Measurements from ENCODE around the gene CXCR2. TPM values are rescaled to one million over a fixed set of nuclear protein-coding genes. Genes with fewer than 3 reads are reported as not detected.

Gene CXCR2
- total RNA-seq, 1 donor from 2014 or later, result not detected

Other genes with a start within 250 kb of the CXCR2 start
- 45.8 and 65.6 TPM in 2 replicates for gene TNS1, start 123.0 kb upstream of the CXCR2 start, total RNA-seq
- gene RUFY4, start 56.8 kb upstream of the CXCR2 start, total RNA-seq, result not detected in 2 replicates
- not detected in 2 replicates for gene CXCR1, start 40.9 kb downstream of the CXCR2 start, total RNA-seq
- 278 and 352 TPM in 2 replicates for gene ARPC2, start 91.2 kb downstream of the CXCR2 start, total RNA-seq
- not detected in 2 replicates for gene GPBAR1, start 135.0 kb downstream of the CXCR2 start, total RNA-seq
- 162 and 185 TPM in 2 replicates for gene AAMP, start 144.1 kb downstream of the CXCR2 start, total RNA-seq
- 26.5 and 50.2 TPM in 2 replicates for gene PNKD, start 144.5 kb downstream of the CXCR2 start, total RNA-seq
- gene TMBIM1, start 166.5 kb downstream of the CXCR2 start, total RNA-seq, result 134 and 157 TPM in 2 replicates
- gene CATIP, start 230.8 kb downstream of the CXCR2 start, total RNA-seq, result 0.17 TPM in 1 of 2 replicates, not detected in the other